CD14-positive monocyte (primary cell): ENCODE results near the gene GPX7. TPM values are rescaled to one million over a fixed set of nuclear protein-coding genes. Genes with fewer than 3 reads are reported as not detected.

ENCODE experiments used
- DNase-seq, 3 donors: peaks; one replicate each; pipeline ENCODE4 v3.0.0-alpha.2; 2011 to 2022
- H2AFZ ChIP-seq: 2 replicates; pipeline ENCODE4 v1.6.0; 2012; ENCODE audit warnings: mild to moderate bottlenecking, low read depth, low read length, inconsistent platforms; ENCODE audit not compliant: insufficient read depth, poor library complexity, severe bottlenecking
- H3K27ac ChIP-seq, 2 donors: 1 replicate in 1 of 2; 2 replicates in 1 of 2; pipeline ENCODE4 v1.5.1; 2012 to 2013; ENCODE audit warnings: low read length in 2 of 2, control low read depth in 1 of 2, inconsistent platforms in 1 of 2, low read depth in 1 of 2, mild to moderate bottlenecking in 1 of 2
- H3K27me3 ChIP-seq, 2 donors: one replicate each; pipeline versions ENCODE4 v1.6.0 to v1.6.1; 2011 to 2013; ENCODE audit warnings: low read length in 2 of 2; ENCODE audit not compliant: control insufficient read depth in 2 of 2, insufficient read depth in 2 of 2
- H3K36me3 ChIP-seq, 2 donors: replicated peaks in 1 of 2; 1 replicate in 1 of 2; 2 replicates in 1 of 2; pipeline versions ENCODE4 v1.5.1 to v1.6.1; 2012 to 2013; ENCODE audit warnings: low read length in 2 of 2, control low read depth in 1 of 2, inconsistent platforms in 1 of 2, mild to moderate bottlenecking in 1 of 2; ENCODE audit not compliant: insufficient read depth in 2 of 2, control insufficient read depth in 1 of 2
- H3K4me1 ChIP-seq, 2 donors: 1 replicate in 1 of 2; 2 replicates in 1 of 2; pipeline versions ENCODE4 v1.5.1 to v1.6.1; 2012 to 2013; ENCODE audit warnings: low read length in 2 of 2, control low read depth in 1 of 2, inconsistent platforms in 1 of 2, mild to moderate bottlenecking in 1 of 2, moderate library complexity in 1 of 2; ENCODE audit not compliant: insufficient read depth in 2 of 2, control insufficient read depth in 1 of 2
- H3K4me2 ChIP-seq: replicated peaks from 2 replicates; pipeline ENCODE3; 2012; ENCODE audit warnings: low read length, moderate library complexity, mild to moderate bottlenecking; ENCODE audit not compliant: poor library complexity, severe bottlenecking; ENCODE audit errors: extremely low read depth
- H3K4me3 ChIP-seq, 3 experiments: fragments of 200-600 bp in 1 of 3; sonication (generic) in 1 of 3; replicated peaks in 1 of 3; 1 replicate in 2 of 3; 2 replicates in 1 of 3; pipeline ENCODE4 v1.5.1; 2011 to 2013; ENCODE audit warnings: low read length in 3 of 3, mild to moderate bottlenecking in 3 of 3, control low read depth in 2 of 3, low read depth in 2 of 3, inconsistent platforms in 1 of 3, moderate library complexity in 1 of 3
- H3K79me2 ChIP-seq: 2 replicates; pipeline ENCODE4 v1.6.0; 2012; ENCODE audit warnings: mild to moderate bottlenecking, control low read depth, inconsistent platforms, low read length, moderate library complexity; ENCODE audit not compliant: insufficient read depth
- H3K9ac ChIP-seq: 2 replicates; pipeline ENCODE4 v1.6.0; 2017; ENCODE audit warnings: low read length, mild to moderate bottlenecking; ENCODE audit not compliant: insufficient read depth, poor library complexity, severe bottlenecking
- H3K9me3 ChIP-seq, 2 donors: replicated peaks in 1 of 2; 1 replicate in 1 of 2; 2 replicates in 1 of 2; pipeline versions ENCODE4 v1.5.1 to v1.6.1; 2012 to 2013; ENCODE audit warnings: low read length in 2 of 2, control low read depth in 1 of 2; ENCODE audit not compliant: control insufficient read depth in 1 of 2, insufficient read depth in 1 of 2
- H4K20me1 ChIP-seq: 2 replicates; pipeline ENCODE4 v1.6.0; 2012; ENCODE audit warnings: mild to moderate bottlenecking, low read length, control low read depth, moderate library complexity; ENCODE audit not compliant: insufficient read depth
- H3K27ac Mint-ChIP-seq, 7 donors: one replicate each; pipeline ENCODE4 v1.8.0; 2020; ENCODE audit warnings: mild to moderate bottlenecking in 7 of 7, mixed read lengths in 7 of 7, moderate library complexity in 6 of 7, inconsistent platforms in 2 of 7
- H3K27me3 Mint-ChIP-seq, 3 donors: one replicate each; pipeline ENCODE4 v1.8.0; 2021 to 2022; ENCODE audit warnings: low read depth in 3 of 3, mild to moderate bottlenecking in 3 of 3, mixed read lengths in 3 of 3, moderate library complexity in 3 of 3, inconsistent platforms in 1 of 3
- H3K36me3 Mint-ChIP-seq, 2 donors: one replicate each; pipeline ENCODE4 v1.8.0; 2020; ENCODE audit warnings: mixed read lengths in 2 of 2, inconsistent platforms in 1 of 2, mild to moderate bottlenecking in 1 of 2
- H3K4me1 Mint-ChIP-seq: one replicate; pipeline ENCODE4 v1.8.0; 2020; ENCODE audit warnings: mild to moderate bottlenecking, mixed read lengths
- H3K4me3 Mint-ChIP-seq, 2 donors: one replicate each; pipeline ENCODE4 v1.8.0; 2020; ENCODE audit warnings: mild to moderate bottlenecking in 2 of 2, mixed read lengths in 2 of 2, moderate library complexity in 1 of 2
- H3K9me3 Mint-ChIP-seq, 7 donors: one replicate each; pipeline ENCODE4 v1.8.0; 2020 to 2022; ENCODE audit warnings: mixed read lengths in 7 of 7, mild to moderate bottlenecking in 6 of 7, moderate library complexity in 6 of 7, inconsistent platforms in 2 of 7
- WGBS: methylation state at CpG from one replicate; pipeline ENCODE4 v1.1.5; 2013; ENCODE audit warnings: missing lambda C conversion rate; ENCODE audit not compliant: insufficient coverage; 5-methylcytosine and 5-hydroxymethylcytosine counted together
- intact Hi-C, 2 donors: fragments of 100-400 bp; cut with micrococcal nuclease; formaldehyde crosslinking; loops; one replicate each; pipeline versions ENCODE4 v1.15.0 to v1.15.1; 2023
- polyA plus RNA-seq, 3 donors: library from polyadenylated mRNA; depleted of rRNA in 1 of 3; unstranded in 2 of 3; stranded (reverse) in 1 of 3; fragments of 300-500 nt in 2 of 3; fragments of >200 nt in 1 of 3; fragmentation: Illumina TruSeq in 2 of 3; gene quantifications; 1 replicate in 2 of 3; 2 replicates in 1 of 3; pipeline ENCODE4 v1.2.3, GENCODE V29; 2012 to 2021
- TF ChIP-seq, protein P1 (sequence below): fragments of 200-600 bp; IDR thresholded peaks from one replicate; pipeline ENCODE4 v1.8.0; 2022; ENCODE audit warnings: antibody characterized with exemption, mild to moderate bottlenecking

The GPX7 gene
- polyA plus RNA-seq, 3 donors = 1.7 to 3.3 (median 2.9) TPM

DNA sequence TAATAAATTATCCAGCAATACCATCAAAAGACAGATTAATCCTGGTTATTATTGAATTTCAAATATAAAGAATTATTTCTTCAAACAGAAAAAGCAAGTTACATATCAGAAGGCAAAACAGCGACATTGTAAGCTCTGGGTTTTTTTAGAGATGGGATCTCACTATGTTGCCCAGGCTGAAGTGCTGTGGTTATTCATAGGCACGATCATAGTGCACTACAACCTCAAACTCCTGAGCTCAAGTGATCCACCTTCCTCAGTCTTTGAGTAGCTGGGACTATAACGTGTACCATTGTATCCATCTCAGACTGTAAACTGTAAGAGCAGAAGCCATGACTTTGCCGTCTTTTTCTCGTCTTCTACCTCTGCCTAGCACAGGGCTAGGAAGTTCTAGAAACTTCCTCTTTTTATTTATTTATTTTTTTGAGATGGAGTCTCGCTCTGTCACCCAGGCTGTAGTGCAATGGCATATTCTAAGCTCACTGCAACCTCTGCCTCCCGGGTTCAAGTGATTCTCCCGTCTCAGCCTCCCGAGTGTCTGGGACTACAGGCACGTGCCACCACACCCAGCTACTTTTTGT, 20.0 kb upstream of the GPX7 start:
- WGBS = 72% methylated on average over 2 of the region's 10 CpGs
- H3K27ac ChIP-seq = no peak overlapping the region
- intact Hi-C loops = no loop called here
- peaks cover 5 to 7% (median 6%) of the 10 kb centered on the region in 7 donors for H3K9me3 Mint-ChIP-seq
- no peak overlapping the region for H3K4me2 ChIP-seq
- H3K4me1 Mint-ChIP-seq = peaks cover 20% of the 10 kb centered on the region
- H3K36me3 Mint-ChIP-seq = peaks cover 0 to 4% of the 10 kb centered on the region in 2 donors
- TF ChIP-seq, protein P1, sequence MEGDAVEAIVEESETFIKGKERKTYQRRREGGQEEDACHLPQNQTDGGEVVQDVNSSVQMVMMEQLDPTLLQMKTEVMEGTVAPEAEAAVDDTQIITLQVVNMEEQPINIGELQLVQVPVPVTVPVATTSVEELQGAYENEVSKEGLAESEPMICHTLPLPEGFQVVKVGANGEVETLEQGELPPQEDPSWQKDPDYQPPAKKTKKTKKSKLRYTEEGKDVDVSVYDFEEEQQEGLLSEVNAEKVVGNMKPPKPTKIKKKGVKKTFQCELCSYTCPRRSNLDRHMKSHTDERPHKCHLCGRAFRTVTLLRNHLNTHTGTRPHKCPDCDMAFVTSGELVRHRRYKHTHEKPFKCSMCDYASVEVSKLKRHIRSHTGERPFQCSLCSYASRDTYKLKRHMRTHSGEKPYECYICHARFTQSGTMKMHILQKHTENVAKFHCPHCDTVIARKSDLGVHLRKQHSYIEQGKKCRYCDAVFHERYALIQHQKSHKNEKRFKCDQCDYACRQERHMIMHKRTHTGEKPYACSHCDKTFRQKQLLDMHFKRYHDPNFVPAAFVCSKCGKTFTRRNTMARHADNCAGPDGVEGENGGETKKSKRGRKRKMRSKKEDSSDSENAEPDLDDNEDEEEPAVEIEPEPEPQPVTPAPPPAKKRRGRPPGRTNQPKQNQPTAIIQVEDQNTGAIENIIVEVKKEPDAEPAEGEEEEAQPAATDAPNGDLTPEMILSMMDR = no peak
- peaks cover 6 to 11% of the 10 kb centered on the region in 2 donors for H3K4me1 ChIP-seq
- DNase-seq = peak in 2 of 3 donors; percentile 10 to 38
- peaks cover 0 to 5% of the 10 kb centered on the region in 2 donors for H3K9me3 ChIP-seq
- H3K4me3 ChIP-seq = no peak overlapping the region
- no peak overlapping the region for H3K9ac ChIP-seq
- no peaks in the 10 kb centered on the region for H4K20me1 ChIP-seq
- H3K36me3 ChIP-seq = no peaks in the 10 kb centered on the region
- H3K27me3 ChIP-seq = no peaks in the 10 kb centered on the region
- no peak overlapping the region for H3K4me3 Mint-ChIP-seq
- H3K27ac Mint-ChIP-seq = peak overlapping the region in 1 of 7 donors; percentile 40
- peaks cover 0 to 3% (median 0%) of the 10 kb centered on the region in 3 donors for H3K27me3 Mint-ChIP-seq
- H2AFZ ChIP-seq = no peak overlapping the region
- H3K79me2 ChIP-seq = no peaks in the 10 kb centered on the region

DNA sequence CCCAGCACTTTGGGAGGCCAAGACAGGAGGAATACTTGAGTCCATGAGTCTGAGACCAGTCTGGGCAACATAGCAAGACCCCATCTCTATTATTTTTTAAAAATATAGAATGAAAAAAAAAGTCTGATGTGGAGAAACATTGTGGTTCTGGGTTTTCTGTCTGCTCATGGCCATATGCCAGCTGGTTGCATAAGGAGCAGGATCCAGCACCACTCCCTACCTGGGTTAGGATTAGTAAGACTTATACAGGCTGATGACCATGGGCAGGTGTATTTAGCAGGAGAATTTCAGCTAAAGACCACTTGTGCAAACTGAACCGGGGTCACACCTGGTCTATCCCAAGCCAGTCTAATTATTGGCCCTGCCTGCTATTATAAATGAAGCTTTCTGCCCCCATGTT, 16.7 kb upstream of the GPX7 start:
- Histone ChIP-seq H3K9ac (no peak overlapping the region), H3K9me3 (no peaks in the 10 kb centered on the region), H3K36me3 (no peaks in the 10 kb centered on the region), H3K27ac (no peak overlapping the region), H3K79me2 (no peaks in the 10 kb centered on the region), H3K4me3 (no peak overlapping the region), H3K27me3 (no peaks in the 10 kb centered on the region), H3K4me2 (no peak overlapping the region), H4K20me1 (no peaks in the 10 kb centered on the region), H3K4me1 (peaks cover 23 to 29% of the 10 kb centered on the region in 2 donors), H2AFZ (no peak overlapping the region)
- H3K9me3 Mint-ChIP-seq = no peaks in the 10 kb centered on the region
- H3K27me3 Mint-ChIP-seq = peaks cover 0 to 3% (median 1%) of the 10 kb centered on the region in 3 donors
- no CpG with 5 or more reads among the region's 1 CpG for WGBS
- intact Hi-C loops = no loop called here
- DNase-seq = no peak
- TF ChIP-seq, protein P1 = no peak
- no peak overlapping the region for H3K27ac Mint-ChIP-seq
- H3K4me1 Mint-ChIP-seq = peaks cover 34% of the 10 kb centered on the region
- no peak overlapping the region for H3K4me3 Mint-ChIP-seq
- H3K36me3 Mint-ChIP-seq = no peaks in the 10 kb centered on the region
